Measurements from ENCODE around the gene C10orf67.

Gene C10orf67

DNA sequence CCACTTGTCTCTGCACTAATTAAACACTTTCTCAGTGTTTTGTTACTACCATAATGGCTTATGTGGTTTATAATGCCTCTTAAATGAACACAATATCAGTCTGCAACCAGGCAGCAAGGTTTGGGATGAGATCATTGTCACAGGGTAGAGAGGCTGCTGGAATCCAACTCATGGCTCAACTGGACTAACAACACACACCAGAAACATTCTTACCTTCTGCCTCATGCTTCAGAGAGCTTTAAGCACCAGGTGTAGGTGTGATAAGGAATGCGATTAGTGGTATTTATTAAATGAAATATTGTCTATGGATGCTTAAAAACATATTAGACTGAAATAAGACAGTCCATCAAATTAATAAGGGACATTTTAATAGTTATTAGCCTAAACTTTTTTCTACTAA lies 127.1 kb downstream of the C10orf67 start:
- no peak for TF ChIP-seq ZFX (IDR thresholded peaks at IDR 0.05; ENCODE audit: borderline replicate concordance)
- H3K27ac ChIP-seq = no peak overlapping the region

DNA sequence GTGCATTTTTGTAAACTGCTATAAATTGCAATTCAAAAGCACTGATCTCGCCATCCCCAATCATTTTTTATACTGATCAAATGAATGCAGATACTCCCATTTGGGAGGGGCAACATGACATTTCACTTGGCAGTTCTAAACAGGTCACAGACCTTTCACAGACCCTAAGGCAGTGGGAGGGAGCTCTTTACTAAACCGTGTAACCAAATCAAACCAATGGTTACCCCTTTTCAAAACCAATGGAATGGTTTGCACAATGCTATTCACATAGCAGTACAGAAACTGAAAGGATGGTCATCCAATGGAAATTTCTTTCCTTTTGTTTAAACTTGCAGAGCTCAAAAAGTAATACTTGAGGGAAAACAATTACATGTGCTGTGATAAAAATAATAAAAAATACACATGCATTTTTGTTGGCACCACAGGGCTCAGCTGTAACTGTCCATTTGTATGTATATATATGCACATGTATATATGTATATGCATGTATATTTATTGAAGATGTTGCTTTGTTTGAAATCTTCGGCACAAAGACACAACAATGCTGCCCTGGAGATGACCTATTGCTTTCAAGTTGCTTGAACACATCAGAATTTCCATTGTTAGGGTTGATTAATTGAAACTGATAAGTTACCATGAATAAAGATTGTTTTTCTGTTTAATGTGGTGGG lies 138.5 kb downstream of the C10orf67 start:
- no peak overlapping the region for H3K27ac ChIP-seq
- TF ChIP-seq ZFX (IDR thresholded peaks at IDR 0.05; ENCODE audit: borderline replicate concordance) = no peak
- TF ChIP-seq, protein P1, sequence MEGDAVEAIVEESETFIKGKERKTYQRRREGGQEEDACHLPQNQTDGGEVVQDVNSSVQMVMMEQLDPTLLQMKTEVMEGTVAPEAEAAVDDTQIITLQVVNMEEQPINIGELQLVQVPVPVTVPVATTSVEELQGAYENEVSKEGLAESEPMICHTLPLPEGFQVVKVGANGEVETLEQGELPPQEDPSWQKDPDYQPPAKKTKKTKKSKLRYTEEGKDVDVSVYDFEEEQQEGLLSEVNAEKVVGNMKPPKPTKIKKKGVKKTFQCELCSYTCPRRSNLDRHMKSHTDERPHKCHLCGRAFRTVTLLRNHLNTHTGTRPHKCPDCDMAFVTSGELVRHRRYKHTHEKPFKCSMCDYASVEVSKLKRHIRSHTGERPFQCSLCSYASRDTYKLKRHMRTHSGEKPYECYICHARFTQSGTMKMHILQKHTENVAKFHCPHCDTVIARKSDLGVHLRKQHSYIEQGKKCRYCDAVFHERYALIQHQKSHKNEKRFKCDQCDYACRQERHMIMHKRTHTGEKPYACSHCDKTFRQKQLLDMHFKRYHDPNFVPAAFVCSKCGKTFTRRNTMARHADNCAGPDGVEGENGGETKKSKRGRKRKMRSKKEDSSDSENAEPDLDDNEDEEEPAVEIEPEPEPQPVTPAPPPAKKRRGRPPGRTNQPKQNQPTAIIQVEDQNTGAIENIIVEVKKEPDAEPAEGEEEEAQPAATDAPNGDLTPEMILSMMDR (IDR thresholded peaks at IDR 0.05) = no peak

DNA sequence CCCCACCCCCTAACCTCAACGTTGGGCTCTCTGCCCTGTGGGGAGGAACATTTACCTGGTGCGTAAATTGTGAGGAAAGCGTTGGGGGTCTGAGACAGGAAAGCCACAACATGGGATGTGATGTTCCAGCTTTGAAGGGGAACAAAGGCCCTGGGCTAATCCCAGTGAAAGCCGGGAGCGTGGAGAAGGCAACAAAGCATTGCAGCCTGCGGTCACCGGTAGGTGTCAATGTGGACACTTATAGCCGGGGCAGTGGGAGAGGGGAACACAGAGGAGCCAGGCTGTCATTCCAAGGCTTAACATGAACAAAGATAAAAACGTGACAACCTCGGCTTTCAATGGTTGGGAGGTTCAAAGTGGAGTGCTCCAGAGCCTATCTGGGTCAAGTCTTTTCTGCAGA lies 139.8 kb downstream of the C10orf67 start:
- TF ChIP-seq, protein P1 (IDR thresholded peaks at IDR 0.05) = no peak
- no peak for TF ChIP-seq ZFX (IDR thresholded peaks at IDR 0.05; ENCODE audit: borderline replicate concordance)

DNA sequence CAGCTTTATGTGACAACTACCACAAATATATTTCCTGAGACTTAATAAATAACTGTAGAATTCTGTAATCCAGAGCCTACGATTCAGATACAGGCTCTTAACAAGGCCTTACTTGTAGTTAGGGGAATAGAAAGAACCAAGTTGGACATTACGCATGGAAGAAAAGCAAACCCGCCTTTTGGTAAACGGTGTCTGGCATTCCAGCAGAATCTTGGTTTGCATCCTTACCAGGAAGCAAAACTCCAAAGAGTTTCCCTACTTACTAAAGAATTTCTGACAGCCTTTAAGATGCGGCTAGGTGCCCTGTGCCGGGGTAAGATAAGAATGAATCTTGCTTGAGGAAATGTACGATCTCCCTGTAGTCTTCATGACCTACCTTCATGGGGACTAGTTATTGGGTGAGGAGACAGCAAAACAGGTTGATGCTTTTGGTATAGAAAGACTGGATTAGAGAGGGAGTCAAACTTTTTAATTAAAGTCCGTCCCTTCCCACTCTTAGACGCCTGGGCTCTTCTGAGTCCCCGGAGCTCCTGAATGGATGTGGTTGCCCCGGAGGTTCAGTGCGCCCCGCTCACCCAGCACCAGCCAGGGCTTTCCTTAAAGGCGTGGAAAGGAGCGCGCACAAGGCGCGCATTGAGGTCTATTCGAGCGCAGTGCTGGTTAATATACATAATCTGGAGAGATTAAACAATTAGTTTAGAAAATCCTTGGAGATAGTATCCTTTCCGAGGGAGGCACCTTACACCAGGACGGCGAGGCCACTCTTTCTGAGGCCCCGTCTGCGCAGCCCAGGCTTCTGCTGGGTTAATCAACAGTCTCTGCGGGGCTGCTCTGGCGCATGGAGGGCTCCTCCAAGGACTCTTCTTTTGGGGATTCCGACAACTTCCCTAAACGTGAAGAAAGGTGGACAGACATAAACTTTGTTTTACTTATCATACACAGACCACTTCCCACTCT lies 140.9 kb downstream of the C10orf67 start:
- TF ChIP-seq, protein P1 (IDR thresholded peaks at IDR 0.05) = no peak
- no peak overlapping the region for H3K27ac ChIP-seq

More for the DNA sequence above, 139.8 kb downstream of the C10orf67 start:
- no peak overlapping the region for H3K27ac ChIP-seq

DNA sequence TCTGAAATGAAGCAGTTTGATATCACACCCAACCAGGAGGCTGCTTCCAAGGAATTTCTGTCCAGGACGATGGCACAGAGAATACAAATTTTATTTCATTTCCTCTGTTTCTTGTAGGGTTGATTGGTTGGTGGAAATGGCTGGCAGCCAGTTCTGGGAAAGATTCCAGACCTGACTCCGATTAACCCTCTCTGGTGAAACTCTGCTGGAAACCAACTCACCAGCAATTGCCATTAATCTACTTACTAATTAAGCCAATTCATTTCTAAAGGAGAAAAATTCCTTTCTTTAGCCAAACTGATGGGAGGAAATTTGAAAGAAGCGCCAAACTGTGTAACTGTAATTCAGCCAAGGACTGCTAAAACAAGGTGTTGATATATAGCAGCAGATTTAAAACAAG lies 141.8 kb downstream of the C10orf67 start:
- H3K27ac ChIP-seq = no peak overlapping the region
- TF ChIP-seq, protein P1 (IDR thresholded peaks at IDR 0.05) = no peak
- no peak for TF ChIP-seq ZFX (IDR thresholded peaks at IDR 0.05; ENCODE audit: borderline replicate concordance)

DNA sequence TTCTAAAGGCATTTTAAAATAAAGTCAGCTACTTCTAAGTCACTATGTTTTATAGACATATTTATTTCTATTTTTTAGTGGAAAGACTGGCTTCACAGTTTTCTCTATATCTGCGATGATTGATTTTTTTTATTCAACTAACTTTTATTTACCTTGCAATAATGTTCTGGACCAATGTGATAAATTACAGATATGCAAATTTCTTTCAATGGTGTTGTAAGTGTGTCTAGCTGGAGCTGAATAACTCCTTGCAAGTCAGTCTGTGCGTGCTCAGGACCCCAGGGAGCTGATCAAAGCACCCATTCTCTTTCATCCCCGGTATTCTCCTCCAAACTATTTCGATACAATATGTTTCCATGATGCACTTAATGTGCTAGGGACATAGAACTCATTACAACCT lies 142.8 kb downstream of the C10orf67 start:
- TF ChIP-seq, protein P1 (IDR thresholded peaks at IDR 0.05) = no peak
- TF ChIP-seq ZFX (IDR thresholded peaks at IDR 0.05; ENCODE audit: borderline replicate concordance) = no peak
- no peak overlapping the region for H3K27ac ChIP-seq

DNA sequence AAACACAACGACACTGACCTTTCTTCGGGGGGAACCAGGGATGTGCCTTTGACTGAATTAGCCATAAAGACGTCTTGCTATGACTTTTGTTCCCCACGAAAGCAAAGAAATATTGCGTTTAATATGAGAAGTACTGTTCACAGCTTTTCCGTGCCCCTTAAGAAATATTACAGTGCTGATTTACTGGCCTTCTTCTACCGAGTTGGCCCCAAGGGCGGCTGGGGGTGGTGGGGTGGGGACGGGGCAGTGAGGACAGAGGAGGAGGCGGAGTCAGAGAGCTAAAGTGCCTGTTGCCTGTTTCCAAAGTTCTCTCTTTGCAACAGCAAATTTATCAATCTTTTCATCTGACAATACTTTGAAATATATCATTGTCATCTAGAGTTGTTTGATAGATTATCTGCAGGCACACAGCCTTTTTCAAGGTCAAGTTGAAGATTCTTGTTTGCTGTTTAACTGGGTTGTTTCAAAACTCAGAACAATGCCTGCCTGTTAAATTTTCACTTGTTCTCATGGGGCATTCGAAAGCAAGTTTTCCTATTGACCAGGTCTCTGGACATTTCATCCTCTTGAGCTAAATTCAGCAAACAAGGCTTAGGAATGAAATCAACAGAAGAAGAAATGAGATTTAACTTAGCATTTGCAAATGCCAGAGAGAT lies 143.5 kb downstream of the C10orf67 start:
- no peak overlapping the region for H3K27ac ChIP-seq
- TF ChIP-seq, protein P1 (IDR thresholded peaks at IDR 0.05) = no peak
- no peak for TF ChIP-seq ZFX (IDR thresholded peaks at IDR 0.05; ENCODE audit: borderline replicate concordance)
